Natural killer cell (primary cell): Measurements from ENCODE around the gene ACTA1. TPM values are rescaled to one million over a fixed set of nuclear protein-coding genes. Genes with fewer than 3 reads are reported as not detected.

ENCODE experiments used
- ATAC-seq, 3 donors: fragments of 150-1000 bp in 2 of 3; fragments of 200-7000 bp in 1 of 3; cut with Tn5 transposase; 1 replicate in 1 of 3; 2 replicates in 2 of 3; pipeline ENCODE4 v1.10.0; 2021; ENCODE audit warnings: mild to moderate bottlenecking in 2 of 3, moderate library complexity in 2 of 3
- DNase-seq, 2 donors: peaks; one replicate each; pipeline versions ENCODE4 v3.0.0 to v3.0.0-alpha.2; 2013 to 2021; ENCODE audit warnings: mixed read lengths in 1 of 2
- H3K27ac ChIP-seq: one replicate; pipeline ENCODE4 v1.5.1; 2013; ENCODE audit warnings: mild to moderate bottlenecking, low read length
- H3K27me3 ChIP-seq: one replicate; pipeline ENCODE4 v1.6.1; 2013; ENCODE audit warnings: low read length; ENCODE audit not compliant: control insufficient read depth, insufficient read depth
- H3K36me3 ChIP-seq: one replicate; pipeline ENCODE4 v1.6.1; 2013; ENCODE audit warnings: low read length; ENCODE audit not compliant: control insufficient read depth, insufficient read depth
- H3K4me1 ChIP-seq: one replicate; pipeline ENCODE4 v1.6.1; 2013; ENCODE audit warnings: low read length; ENCODE audit not compliant: control insufficient read depth, insufficient read depth
- H3K4me3 ChIP-seq: one replicate; pipeline ENCODE4 v1.5.1; 2013; ENCODE audit warnings: low read length
- H3K9me3 ChIP-seq: one replicate; pipeline ENCODE4 v1.6.1; 2013; ENCODE audit warnings: low read length; ENCODE audit not compliant: control insufficient read depth, insufficient read depth
- H3K27ac Mint-ChIP-seq, 2 donors: one replicate each; pipeline ENCODE4 v1.8.0; 2022; ENCODE audit warnings: mild to moderate bottlenecking in 2 of 2, mixed read lengths in 2 of 2, moderate library complexity in 1 of 2
- H3K27me3 Mint-ChIP-seq, 2 donors: one replicate each; pipeline ENCODE4 v1.8.0; 2022; ENCODE audit warnings: low read depth in 2 of 2, mixed read lengths in 2 of 2
- H3K36me3 Mint-ChIP-seq: one replicate; pipeline ENCODE4 v1.8.0; 2022; ENCODE audit warnings: mixed read lengths
- H3K4me1 Mint-ChIP-seq, 2 donors: one replicate each; pipeline ENCODE4 v1.8.0; 2022; ENCODE audit warnings: mixed read lengths in 2 of 2
- H3K4me3 Mint-ChIP-seq: one replicate; pipeline ENCODE4 v1.8.0; 2022; ENCODE audit warnings: mild to moderate bottlenecking, moderate library complexity, mixed read lengths
- H3K9me3 Mint-ChIP-seq, 2 donors: one replicate each; pipeline ENCODE4 v1.8.0; 2022; ENCODE audit warnings: mixed read lengths in 2 of 2
- WGBS: methylation state at CpG from one replicate; pipeline ENCODE4 v1.1.7; 2013; ENCODE audit warnings: missing lambda C conversion rate; ENCODE audit not compliant: insufficient coverage; 5-methylcytosine and 5-hydroxymethylcytosine counted together
- intact Hi-C: fragments of 100-400 bp; cut with micrococcal nuclease; formaldehyde crosslinking; loops from one replicate; pipeline ENCODE4 v1.14.2; 2022
- total RNA-seq, 4 donors: library from RNA; stranded (reverse); fragments of 120-200 nt in 1 of 4; gene quantifications; one replicate each; pipeline versions ENCODE4 v1.2.3 to v1.2.4, GENCODE V29; 2013 to 2022
- TF ChIP-seq, protein P1 (sequence below): fragments of 200-600 bp; IDR thresholded peaks from one replicate; pipeline ENCODE4 v1.8.0; 2022; ENCODE audit warnings: antibody characterized with exemption

The ACTA1 gene
- total RNA-seq, 3 donors from 2014 or later (not counting 1 experiment from before 2014, with no cell fraction given): 0.25 to 0.40 TPM; not detected in 1

- WGBS: 11% methylated on average over 8 of the region's 9 CpGs
- intact Hi-C loops: no loop called here
- Mint-ChIP-seq H3K4me1 (peaks cover 4 to 12% of the 10 kb centered on the region in 2 donors), H3K27me3 (peaks cover 45 to 57% of the 10 kb centered on the region in 2 donors), H3K9me3 (no peaks in the 10 kb centered on the region), H3K36me3 (no peaks in the 10 kb centered on the region), H3K4me3 (no peak overlapping the region), H3K27ac (no peak overlapping the region)
- no peak overlapping the region for H3K27ac ChIP-seq
- H3K9me3 ChIP-seq: no peaks in the 10 kb centered on the region
- no peaks in the 10 kb centered on the region for H3K36me3 ChIP-seq
- ATAC-seq (no peak), DNase-seq (no peak)
- peaks cover 20% of the 10 kb centered on the region for H3K27me3 ChIP-seq
- peaks cover 14% of the 10 kb centered on the region for H3K4me1 ChIP-seq
- TF ChIP-seq, protein P1, sequence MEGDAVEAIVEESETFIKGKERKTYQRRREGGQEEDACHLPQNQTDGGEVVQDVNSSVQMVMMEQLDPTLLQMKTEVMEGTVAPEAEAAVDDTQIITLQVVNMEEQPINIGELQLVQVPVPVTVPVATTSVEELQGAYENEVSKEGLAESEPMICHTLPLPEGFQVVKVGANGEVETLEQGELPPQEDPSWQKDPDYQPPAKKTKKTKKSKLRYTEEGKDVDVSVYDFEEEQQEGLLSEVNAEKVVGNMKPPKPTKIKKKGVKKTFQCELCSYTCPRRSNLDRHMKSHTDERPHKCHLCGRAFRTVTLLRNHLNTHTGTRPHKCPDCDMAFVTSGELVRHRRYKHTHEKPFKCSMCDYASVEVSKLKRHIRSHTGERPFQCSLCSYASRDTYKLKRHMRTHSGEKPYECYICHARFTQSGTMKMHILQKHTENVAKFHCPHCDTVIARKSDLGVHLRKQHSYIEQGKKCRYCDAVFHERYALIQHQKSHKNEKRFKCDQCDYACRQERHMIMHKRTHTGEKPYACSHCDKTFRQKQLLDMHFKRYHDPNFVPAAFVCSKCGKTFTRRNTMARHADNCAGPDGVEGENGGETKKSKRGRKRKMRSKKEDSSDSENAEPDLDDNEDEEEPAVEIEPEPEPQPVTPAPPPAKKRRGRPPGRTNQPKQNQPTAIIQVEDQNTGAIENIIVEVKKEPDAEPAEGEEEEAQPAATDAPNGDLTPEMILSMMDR: no peak
- no peak overlapping the region for H3K4me3 ChIP-seq
Observed at GRCh38 chr1:229410370-229410691, 23.6 kb downstream of the ACTA1 start.

DNA sequence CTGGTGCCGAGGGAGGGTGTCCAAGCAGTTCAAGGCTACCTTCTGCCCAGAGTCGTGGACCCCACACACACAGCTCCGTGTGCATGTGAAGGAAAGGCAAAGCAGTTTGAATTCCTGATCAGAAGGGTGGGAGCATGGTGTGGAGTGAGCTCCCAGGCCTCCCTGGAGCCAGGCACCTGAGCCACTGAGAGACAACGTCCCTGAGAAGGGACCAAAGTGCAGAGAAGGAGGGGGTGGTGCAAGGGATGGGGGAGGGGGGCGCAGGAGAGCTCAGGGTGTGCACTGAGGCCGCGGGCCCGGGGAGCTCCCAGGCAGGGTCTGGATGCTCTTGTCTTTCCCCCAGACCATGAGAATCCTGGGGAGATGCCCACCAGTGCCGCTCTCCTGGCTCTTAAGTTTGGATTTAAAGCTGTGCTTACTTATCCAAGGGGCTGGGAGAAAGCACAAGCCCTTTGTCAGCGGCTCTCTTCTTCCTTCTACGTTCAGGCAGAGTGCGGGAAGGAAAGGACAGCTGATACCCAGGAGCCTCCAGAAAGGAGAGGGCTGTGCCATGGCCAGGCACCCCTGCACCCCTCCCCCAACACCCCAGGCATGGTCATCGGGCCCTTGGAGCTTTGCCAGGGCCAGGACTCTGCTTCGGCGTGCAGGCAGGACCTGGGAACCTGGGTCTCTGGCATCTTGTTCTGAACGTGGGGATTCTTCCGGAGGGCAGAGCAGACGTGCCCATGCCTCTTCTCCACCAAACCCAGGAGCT, 24.1 kb downstream of the ACTA1 start:
- H3K4me3 Mint-ChIP-seq: no peak overlapping the region
- H3K9me3 ChIP-seq: no peaks in the 10 kb centered on the region
- H3K4me3 ChIP-seq: no peak overlapping the region
- no peaks in the 10 kb centered on the region for H3K36me3 Mint-ChIP-seq
- H3K27ac Mint-ChIP-seq: no peak overlapping the region
- ATAC-seq: no peak
- H3K27me3 ChIP-seq: peaks cover 20% of the 10 kb centered on the region
- TF ChIP-seq, protein P1: no peak
- peaks cover 4 to 12% of the 10 kb centered on the region in 2 donors for H3K4me1 Mint-ChIP-seq
- no peak for DNase-seq
- H3K27me3 Mint-ChIP-seq: peaks cover 50 to 61% of the 10 kb centered on the region in 2 donors
- WGBS: 32% methylated on average over 18 of the region's 18 CpGs
- H3K27ac ChIP-seq: no peak overlapping the region
- intact Hi-C loops: no loop called here
- H3K36me3 ChIP-seq: no peaks in the 10 kb centered on the region
- H3K4me1 ChIP-seq: peaks cover 14% of the 10 kb centered on the region
- no peaks in the 10 kb centered on the region for H3K9me3 Mint-ChIP-seq

DNA sequence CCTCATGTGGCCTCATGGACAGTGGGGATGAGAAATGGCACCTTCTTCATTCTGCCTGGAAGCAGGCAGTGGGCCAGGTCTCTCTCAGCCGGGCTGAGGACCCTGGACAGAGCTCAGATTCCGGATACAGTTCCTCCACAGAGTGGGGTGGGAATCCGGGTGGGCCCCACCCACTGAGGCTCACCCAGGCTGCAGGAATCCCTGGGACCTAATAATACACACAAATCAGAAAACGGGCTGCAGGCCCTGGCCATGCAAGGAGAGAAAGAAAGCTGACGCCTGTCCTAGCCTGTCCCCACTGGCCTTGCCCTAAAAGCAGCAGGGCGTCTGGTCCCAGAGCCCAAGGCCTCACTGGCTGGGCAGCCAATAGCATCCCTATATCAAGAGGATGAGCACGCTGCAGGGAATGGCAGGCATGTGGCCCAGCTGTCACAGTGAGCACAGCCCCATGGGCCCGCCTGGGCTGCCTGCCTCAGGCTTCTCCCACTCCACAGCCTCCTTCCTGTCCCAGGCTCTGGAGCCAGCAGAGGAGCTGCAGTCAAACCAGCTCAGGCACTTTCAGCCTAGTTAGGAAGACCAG, 25.3 kb downstream of the ACTA1 start:
- peaks cover 4 to 12% of the 10 kb centered on the region in 2 donors for H3K4me1 Mint-ChIP-seq
- H3K27ac Mint-ChIP-seq: no peak overlapping the region
- peaks cover 57 to 61% of the 10 kb centered on the region in 2 donors for H3K27me3 Mint-ChIP-seq
- peaks cover 14% of the 10 kb centered on the region for H3K4me1 ChIP-seq
- H3K9me3 ChIP-seq: no peaks in the 10 kb centered on the region
- no peaks in the 10 kb centered on the region for H3K36me3 ChIP-seq
- 65% methylated on average over 7 of the region's 8 CpGs for WGBS
- TF ChIP-seq, protein P1: no peak
- H3K4me3 ChIP-seq: no peak overlapping the region
- ATAC-seq (no peak), DNase-seq (no peak)
- H3K27me3 ChIP-seq: peaks cover 20% of the 10 kb centered on the region
- no peak overlapping the region for H3K27ac ChIP-seq
- no peaks in the 10 kb centered on the region for H3K36me3 Mint-ChIP-seq
- H3K9me3 Mint-ChIP-seq: no peaks in the 10 kb centered on the region
- intact Hi-C loops: no loop called here
- H3K4me3 Mint-ChIP-seq: no peak overlapping the region
